HG02970 (cell line): ENCODE measurements around the gene GALNT9.
A peak's percentile ranks its signal among the peaks of the same experiment; 100 is the strongest.

Source experiments
- ATAC-seq: cut with Tn5 transposase; IDR thresholded peaks from one replicate; pipeline ENCODE4 v1.9.1; 2021; ENCODE audit warnings: mild to moderate bottlenecking, moderate library complexity, moderate number of reproducible peaks; ENCODE audit not compliant: unreplicated experiment, low FRiP score

Gene GALNT9

DNA sequence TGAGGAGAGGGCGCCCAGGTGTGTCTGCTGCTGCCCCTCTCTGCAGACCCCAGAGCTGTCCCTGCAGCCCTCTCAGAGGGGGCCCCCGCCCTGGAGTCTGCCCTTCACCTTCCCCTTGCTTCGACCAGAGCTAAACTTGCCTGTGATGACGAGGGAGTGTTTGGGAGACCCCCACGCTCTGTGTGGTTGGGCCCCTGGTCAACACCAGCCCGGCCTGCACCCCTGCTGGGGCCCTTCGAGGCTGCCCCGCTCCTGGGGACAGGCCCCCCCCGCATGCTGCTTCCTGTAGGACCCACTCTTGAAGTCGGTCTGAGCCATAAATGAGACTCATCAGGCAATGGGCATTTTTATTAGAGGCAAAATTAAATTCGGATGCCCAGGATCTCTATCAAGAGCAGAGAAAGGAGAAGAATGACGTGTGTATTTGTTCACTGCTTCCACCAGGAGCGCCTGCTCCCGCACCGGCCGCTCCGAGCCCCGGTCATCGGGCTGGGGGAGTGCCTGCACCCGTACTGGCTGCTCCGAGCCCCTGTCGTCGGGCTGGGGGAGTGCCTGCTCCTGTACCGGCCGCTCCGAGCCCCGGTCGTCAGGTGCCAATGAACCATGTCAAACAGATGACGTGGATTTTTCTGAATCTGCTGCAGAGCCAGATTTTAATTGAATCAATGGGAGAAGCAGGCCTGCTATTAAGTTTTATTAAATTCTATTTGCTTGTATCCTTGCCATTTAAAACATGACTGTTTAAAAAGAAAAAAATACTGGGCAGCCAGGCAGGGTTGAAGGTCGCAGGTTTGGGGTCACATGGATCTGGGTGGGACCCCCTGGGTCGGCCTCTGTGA lies 137.5 kb downstream of the GALNT9 start:
- no peak for ATAC-seq

DNA sequence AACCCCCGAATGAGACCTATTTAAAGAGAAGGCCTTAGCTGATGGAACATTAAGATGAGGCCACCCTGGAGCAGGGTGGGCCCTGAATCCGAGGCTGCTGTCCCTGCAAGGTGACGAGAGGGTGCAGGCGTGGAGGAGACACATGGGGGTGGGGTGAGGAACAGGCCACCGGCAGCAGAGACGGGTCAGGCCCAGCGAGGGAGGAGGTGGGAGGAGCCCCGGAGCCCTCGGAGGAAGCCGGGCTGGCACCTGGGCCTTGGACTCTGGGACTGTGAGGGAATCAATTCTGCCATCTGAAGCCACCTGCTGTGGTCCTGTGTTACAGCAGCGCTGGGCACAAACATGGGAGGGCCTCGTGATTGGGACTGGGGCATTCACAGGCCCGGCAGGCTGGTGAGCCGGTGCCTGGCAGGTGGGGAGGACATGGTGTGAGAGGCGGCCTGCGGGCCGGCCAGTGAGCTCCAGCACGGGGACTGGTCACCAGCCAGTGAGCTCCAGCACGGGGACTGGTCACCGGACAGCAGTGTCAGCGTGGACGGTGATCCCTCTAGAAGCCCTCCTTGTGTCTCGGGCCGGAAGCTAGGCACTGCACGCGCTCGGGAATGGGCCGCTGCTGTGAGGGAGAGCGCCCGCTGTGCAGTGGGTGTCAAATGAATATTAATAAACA lies 138.4 kb downstream of the GALNT9 start:
- no peak for ATAC-seq

DNA sequence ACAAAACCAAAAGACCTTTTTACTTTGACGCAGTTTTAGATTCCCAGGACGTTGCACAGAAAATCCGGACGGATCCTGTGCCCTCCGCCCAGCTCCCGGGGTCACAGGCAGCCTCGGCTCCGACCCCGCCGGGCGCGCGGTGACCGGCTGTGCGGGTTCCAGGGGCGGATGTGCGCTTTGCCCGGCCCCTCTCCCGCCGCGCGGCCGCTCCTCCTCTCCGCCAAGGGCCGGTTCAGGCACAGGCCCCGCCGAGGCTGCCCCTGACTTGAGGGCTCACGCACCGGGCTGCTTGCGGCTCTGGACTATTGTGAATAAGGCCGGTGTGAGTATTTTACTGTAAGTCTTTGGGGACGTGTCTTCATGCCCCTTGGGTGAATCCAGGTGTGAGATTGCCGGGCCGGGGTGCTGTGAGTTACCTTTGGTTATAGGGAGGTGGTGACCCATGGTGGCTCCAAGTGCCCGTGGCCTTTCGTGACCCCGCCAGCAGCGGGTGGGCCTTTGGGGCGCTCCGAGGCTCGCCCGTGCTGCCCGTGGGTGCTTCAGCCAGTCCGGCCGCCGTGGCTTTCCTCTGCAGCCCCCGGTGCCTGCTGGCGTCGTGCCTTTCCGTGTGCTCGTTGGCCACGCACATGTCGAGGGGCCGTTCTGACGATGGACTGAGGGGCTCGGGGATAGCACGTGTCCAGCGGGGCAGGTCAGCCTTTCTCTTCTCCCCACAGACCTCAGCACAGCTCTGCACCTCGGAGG lies 139.2 kb downstream of the GALNT9 start:
- ATAC-seq: peak; percentile 19

DNA sequence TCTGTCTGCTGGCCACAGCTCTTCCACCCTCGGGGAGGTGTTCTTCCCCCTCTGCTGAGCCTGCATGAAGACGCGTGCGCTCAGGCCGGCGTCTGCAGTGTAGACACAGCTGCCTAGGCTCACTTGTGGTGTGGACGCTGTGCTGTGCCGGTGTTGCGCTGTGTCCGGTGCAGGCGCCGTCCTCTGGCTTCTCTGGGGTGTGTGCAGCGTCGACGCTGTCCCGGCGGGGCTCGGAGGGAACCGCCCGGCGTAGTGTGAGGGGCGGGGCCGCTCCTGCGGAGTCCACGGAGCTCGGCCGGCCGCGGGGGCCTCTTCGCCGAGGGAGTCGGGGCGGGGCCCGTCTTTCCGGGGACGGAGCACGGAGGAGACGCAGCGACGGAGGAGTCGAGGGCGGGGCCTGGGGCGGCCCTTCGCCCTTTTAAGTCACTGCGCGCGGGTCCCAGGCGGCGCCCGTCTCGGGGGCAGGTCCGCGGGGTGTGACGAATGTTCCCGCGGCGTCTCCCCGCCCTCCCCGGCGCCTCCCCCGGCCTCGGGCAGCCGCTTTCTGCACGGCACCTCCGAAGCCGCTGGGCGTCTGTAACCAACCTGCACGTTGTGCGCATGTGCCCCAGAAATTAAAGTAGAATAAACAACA lies 139.9 kb downstream of the GALNT9 start:
- peak; percentile 85 for ATAC-seq

DNA sequence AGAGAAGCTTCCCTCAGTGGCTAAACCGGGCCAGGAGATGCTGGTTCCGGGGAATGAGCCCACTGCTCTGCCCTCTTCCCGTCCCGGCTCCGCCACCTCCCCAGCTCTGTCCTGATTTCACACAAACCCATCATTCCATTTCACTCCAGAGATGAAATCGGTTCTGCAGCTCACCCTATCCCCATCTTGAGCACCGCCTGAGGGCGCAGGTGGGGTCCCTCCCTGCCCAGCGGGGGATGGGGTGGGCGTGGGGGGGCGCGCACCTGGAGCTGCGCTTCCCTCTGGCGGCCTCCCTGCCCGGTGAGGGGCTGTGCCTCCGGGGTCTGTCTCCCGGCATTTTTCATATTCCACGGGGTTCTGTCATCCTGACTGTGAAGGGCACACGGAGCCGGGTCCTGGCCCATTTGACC lies 140.5 kb downstream of the GALNT9 start:
- ATAC-seq: no peak

DNA sequence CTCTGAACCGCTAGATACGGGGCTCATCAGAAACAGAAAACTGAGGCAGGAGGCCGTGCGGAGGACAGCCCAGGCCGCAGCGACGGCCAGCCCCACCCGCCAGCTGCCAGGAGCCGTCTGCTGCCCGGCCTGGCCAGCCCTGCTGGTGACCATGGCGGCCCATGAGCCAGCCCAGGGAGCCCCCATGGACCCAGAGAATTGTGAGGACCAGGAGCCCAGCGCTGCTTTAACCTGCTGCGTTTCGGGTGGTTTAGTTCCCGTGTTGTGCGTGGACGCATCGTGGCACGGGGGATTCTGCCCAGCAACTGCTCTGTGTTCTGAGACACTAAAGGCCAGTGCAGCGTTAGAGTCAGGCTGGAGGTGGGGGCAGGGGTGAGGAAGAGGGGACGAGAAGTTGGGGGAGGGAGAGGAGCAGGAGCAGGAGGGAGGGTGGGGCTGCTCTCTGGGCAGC lies 140.9 kb downstream of the GALNT9 start:
- ATAC-seq: no peak

DNA sequence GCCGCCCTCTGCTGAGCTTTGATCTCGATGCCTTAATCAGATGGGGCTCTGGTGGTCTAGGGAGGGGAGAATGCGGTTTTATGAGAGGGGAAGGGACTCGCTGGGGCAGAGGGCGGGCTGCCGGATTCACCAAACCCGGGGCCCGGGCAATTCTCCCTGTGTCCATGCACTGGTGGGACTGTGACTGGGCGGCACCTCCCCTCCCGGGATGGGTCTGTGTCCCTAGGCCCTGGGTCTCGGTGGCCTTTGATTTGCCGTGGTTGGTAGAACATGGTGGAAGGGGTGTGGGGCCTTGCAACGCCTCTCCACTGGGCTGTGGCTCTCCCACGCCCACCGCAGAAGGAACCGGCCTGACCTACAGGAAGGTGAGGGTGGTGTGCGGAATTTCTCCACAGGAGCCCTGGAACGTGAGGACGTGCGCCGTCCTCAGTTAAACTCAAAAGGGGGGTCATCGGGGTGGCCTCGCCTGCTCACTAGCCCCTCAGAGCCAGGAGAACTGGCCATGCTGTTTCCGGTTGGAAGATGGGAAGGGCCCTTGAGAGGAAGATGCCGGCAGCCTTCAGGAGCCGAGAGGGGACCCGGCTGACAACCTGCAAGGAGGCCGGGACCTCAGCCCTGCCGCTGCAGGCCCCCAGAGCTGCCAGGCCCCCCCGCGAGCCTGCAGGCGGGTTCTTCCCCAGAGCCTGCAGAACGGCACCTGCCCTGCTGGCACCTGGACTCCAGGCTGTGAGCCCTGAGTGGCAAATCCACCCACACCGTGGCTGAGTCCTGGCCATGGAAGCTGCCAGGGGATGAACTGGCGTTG lies 141.5 kb downstream of the GALNT9 start:
- no peak for ATAC-seq

DNA sequence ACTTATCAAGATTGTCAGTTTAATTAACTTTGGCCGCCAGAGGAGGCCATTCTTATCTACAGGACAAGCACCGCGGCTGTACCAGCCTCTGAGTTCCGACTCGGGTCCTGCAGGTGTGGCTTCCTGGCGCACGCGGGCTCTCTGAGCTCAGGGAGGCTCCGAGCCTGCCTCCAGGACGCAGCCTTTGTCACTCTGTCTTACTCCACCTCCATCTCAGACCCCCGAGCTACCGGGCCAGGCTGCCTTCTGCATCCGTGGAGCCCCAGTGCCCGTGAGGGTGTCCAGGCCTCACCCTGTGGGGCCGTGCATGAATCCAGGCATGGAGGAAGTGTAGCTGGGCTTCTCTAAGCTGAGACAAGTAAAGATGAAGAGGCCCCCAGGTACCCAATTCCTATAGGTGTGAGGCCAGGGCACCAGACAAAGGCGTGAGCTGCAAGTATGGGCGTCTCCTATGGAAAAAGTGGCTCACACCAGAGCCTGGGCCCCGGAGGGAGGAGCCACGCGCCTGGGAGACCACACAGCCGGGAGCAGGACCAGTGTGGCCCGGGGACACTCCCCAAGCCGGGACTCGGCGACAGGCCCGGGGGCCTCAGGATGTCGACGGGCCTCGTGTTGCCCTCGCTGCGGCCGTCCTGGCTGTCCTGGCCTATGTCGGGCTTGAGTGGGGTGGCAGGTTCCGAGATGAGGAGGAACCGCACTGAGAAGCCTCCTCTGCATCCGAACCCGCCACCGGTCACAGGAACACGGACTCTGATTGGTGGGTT lies 142.3 kb downstream of the GALNT9 start:
- no peak for ATAC-seq

DNA sequence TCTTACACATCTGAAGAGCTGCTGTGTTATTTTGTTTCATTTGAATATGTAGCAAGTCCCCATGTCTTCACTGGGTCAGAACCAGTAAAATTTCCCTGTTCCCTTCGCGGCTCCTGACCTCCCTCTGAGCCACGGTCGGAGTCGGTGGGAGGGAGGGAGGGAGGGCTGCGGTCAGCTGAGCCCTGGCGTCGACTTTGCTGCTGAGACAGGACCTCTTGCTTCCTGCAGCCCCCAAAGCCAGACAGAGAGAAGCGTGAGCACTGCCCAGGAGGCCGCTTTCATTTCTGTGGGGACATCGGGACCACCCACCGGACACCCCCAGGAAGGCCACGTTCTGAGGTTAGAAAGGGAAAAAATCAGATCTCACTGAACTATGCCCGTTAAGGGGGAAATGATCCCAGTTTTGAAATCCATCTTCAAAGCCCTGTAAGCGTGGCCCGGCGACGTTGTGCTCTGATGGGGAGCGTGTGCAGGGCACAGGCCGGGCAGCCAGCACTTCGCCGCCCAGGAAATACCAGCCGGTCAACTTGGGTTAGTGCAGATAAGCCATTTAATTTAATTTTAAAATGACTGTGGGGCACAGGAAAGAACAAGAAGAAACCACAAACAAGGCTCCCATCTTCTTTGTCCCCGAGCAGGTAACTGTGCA lies 143.1 kb downstream of the GALNT9 start:
- ATAC-seq: no peak

DNA sequence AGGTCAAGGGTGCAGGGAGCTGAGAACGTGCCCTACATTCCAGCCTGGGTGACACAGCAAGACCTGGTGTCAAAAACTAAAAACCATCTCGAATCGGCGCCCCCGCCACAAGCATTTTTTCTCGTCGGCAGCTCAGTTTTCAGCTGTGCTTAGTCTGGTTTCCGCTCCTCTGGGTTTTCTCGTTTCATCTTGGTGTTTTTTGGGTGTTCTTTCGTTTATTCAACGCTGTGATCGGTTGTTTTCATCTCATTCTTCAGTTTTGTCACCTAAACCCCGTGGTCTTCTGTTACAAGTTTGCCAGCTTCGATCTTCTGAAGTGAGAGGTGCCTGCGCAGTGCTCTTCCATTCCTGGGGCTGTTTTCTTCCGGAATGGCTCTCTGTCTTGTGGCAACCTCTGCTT lies 143.7 kb downstream of the GALNT9 start:
- ATAC-seq: no peak

DNA sequence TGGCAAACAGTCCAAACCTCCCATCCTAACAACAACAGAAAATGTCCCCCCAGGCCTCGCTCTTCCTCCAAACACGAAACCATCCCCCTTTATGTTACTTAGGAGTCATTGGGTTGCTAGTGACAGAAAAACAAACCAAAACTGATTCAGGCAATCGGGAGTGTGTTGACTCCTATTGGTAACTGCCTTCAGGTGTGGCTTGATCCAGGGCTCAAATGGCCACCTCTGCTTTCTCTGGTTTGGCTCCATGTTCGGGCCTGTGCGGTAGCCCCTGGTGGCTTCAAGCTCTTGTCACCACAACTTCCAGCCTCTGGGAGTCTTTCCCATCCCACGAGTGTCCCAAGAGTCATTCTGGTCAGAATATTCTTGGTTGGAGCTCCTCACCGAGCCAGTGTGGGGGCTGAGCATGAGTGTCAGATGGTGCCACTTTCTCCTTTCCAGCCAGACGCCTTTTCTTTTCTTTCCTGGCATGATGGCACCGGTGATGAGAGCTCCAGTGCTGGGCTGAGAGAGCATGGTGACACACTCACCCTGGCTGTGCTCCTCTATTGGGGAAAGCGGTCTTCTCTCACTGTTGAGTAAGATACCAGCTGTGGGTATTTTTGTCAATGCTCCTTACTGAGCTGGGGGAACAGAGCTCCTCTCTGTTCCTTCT lies 146.6 kb downstream of the GALNT9 start:
- ATAC-seq: no peak

DNA sequence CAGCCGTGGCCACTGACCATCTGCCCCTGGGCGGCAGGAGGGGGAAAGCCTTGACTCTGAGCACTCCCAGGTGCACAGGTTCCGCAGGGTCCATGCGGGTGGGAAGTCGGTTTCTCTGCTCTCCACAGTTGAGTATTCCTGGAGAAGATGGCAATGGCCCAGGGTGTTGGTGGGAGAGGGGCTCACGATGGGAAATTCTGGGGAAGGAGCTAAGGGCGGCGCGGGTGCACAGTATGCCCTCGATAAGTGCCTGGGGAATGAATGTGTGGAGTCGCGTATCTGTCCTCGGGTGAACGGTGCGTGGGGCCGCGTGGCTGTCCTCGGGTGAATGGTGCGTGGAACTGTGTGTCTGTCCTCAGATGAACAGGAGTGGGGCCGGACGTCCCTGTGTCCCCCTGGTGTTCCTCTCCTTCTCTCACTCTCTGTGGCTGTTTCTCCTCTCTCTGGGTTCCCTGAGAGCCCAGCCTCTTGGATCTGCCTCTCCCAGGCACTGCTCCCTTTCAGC lies 147.1 kb downstream of the GALNT9 start:
- no peak for ATAC-seq

DNA sequence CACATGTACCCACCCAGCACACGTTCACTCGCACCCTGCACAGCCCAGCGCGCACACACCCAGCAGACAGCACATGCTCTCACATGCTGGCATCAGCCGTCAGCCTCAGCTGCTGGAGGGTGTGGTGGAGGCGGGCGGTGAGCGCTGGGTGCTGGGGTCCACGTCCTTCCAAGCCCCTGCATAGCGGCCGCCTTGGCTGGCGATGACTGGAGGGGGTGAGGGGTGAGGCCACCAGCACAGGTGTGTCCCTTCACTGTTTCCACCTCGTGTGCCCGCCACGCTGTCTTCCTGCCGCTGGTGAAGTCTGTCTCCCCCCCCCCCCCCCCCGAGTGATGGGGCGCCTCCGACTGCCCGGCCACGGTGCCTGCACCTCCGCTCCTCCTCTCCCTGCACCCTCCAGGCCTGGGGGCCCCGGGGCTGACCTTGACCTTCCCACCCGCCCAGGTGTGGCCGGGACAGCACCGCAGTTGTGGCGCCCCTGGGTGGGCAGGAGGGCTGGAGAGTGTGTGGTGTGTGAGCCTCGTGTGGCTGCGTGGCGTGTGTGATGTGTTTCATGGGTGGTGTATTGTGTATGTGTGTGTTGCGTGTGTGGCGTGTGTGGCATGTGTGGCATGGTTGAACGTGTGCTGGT lies 147.7 kb downstream of the GALNT9 start:
- no peak for ATAC-seq

DNA sequence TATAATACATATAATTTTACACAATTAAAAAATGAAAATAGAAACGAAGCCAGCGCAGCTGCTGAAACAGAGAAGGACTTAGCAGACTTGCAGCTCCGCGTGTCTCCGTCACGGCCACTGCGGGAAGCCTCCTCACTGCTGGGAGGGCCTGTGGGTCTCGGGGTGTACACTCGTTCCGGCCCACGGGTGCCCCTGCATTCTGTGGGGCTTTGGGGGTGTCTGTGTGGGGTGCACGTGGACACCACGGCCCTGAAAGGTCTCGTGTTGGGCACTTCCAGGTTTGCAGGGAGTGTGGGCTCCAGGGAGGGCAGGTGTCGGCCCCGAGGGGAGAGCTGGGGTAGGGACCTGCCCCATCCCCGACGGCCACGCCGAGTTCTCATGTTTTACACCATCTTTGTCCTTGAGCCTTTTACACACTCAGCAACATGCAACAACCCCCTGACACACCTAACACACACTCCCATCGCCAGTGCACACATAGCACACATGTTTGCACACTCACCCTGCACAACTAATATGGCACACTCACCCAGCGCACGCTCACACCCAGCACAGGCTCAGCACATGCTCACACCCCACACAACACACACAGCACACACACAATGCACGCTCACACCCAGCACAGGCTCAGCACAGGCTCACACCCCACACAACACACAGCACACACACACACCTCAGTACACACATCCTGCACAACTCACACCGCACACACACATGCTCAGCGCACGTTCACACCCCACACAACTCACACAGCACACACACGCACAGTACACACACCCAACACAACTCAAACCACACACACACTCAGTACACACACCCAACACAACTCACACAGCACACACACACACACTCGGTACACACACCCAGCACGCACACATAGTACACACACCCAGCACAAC lies 148.5 kb downstream of the GALNT9 start:
- ATAC-seq: no peak

DNA sequence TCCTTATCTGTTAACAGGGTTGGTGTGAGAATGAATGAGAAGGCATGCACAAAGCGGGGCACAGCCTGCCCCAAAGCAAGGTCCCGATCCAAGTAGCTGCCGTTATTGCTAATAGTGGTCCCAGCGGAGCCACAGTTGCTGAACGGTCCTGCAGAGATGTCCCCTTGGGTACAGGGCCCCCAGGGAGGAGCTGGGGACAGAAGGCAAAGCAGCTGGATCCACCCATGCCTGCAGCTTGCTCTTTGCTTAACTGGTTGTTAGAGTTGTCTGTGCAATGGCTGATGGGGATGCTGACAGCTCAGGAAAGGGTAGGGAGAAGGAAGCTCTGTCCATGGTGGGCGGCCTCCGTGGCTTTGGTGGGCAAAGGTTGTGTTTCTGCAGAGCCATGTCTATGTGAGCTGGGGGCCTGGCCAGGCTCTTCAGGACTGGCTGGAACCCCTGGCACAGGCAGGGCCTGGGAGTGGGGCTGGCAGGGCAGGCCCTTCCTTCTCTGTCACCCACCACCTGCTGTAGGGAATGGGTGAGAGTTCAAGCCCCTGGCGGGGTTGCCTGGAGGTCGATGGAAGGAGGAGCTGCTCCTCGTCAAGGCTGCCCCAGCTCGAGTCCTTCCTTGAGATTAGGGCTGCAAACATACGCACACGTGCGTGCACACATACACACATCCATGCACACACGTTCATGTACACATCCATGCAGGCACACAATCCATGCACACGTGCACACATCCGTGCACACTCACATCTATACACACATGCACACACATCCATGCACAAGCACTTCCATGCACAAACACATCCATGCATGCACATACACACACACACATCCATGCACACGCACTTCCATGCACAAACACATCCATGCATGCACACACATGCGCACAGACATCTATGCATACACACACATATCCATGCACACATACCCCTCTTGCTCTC lies 149.7 kb downstream of the GALNT9 start:
- ATAC-seq: no peak
